ENCODE data around the gene SPON1.
"Not testable (repeated sequence)": the region's sequence is repeated elsewhere in the genome, so short reads cannot be mapped to it uniquely, and the experiment has no call there.

The SPON1 gene

GRCh38 chr11:14252501-14252900 is 290.0 kb downstream of the SPON1 start:
- not testable (repeated sequence) for DNase-seq

GRCh38 chr11:14253421-14253820 is 290.9 kb downstream of the SPON1 start:
- DNase-seq: no peak

GRCh38 chr11:14253840-14254239 is 291.3 kb downstream of the SPON1 start:
- no peak for DNase-seq

GRCh38 chr11:14254533-14255237 is 292.2 kb downstream of the SPON1 start:
- DNase-seq: no peak

- no peak for DNase-seq
Measured at GRCh38 chr11:14255238-14255534, 292.7 kb downstream of the SPON1 start.

- peak; percentile 55 for DNase-seq
Measured at GRCh38 chr11:14258221-14258935, 295.9 kb downstream of the SPON1 start.

- no peak for DNase-seq
Measured at GRCh38 chr11:14259186-14259784, 296.8 kb downstream of the SPON1 start.

GRCh38 chr11:14259878-14260277 is 297.4 kb downstream of the SPON1 start:
- no peak for DNase-seq

- DNase-seq: no peak
Measured at GRCh38 chr11:14261066-14261465, 298.5 kb downstream of the SPON1 start.

GRCh38 chr11:14262271-14262846 is 299.8 kb downstream of the SPON1 start:
- DNase-seq: no peak

- DNase-seq: no peak
Measured at GRCh38 chr11:14264966-14265365, 302.4 kb downstream of the SPON1 start.

- no peak for DNase-seq
Measured at GRCh38 chr11:14266622-14267021, 304.1 kb downstream of the SPON1 start.

GRCh38 chr11:14267861-14268635 is 305.5 kb downstream of the SPON1 start:
- DNase-seq: no peak

GRCh38 chr11:14269692-14270573 is 307.4 kb downstream of the SPON1 start:
- peak; percentile 11 for DNase-seq

GRCh38 chr11:14270690-14271542 is 308.4 kb downstream of the SPON1 start:
- DNase-seq: peak; percentile 41

GRCh38 chr11:14273895-14274294 is 311.4 kb downstream of the SPON1 start:
- DNase-seq: no peak

- DNase-seq: no peak
Measured at GRCh38 chr11:14275076-14275475, 312.6 kb downstream of the SPON1 start.

GRCh38 chr11:14278869-14279268 is 316.3 kb downstream of the SPON1 start:
- not testable (repeated sequence) for DNase-seq

- DNase-seq: peak; percentile 23
Measured at GRCh38 chr11:14288189-14288935, 325.8 kb downstream of the SPON1 start.

- no peak for DNase-seq
Measured at GRCh38 chr11:14290422-14290821, 327.9 kb downstream of the SPON1 start.
